ENCODE data around the gene SFI1. TPM values are rescaled to one million over a fixed set of nuclear protein-coding genes. Genes with fewer than 3 reads are reported as not detected.

The SFI1 gene
- total and polyA plus RNA-seq, 2 of the 8 experiments (the other 6 are each of a cell fraction or from before 2014, with no cell fraction given), result 10.4 to 30.1 TPM

DNA sequence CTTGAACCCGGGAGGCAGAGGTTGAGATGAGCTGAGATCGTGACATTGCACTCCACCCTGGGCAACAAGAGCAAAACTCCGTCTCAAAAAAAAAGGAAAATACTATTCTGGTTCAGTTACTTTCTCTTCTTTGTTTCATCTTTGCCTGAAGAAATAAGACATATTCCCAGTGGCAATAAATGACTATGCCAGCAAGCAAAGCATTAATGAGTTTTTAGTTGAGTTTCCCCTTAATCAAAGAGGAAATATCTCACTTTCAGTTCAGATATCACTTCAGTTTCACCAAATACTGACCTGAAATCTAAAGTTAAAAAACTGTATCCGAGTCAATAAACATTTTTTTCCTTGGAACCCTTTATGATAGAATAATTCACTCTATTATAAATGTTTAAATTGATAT lies 155.3 kb downstream of the SFI1 start:
- peaks cover 0 to 68% of the 10 kb centered on the region in 2 experiments; a peak in 3 of 4 replicates for H3K79me2 ChIP-seq (ENCODE audit: control insufficient read depth in 1 of 2, insufficient read depth in 2 of 2, low read length in 2 of 2)
- no peak overlapping the region for H3K4me3 ChIP-seq (ENCODE audit: extremely low read depth in 1 of 4, insufficient read depth in 2 of 4, low read depth in 3 of 4, low read length in 4 of 4)
- no peak overlapping the region for H2BK15ac ChIP-seq (ENCODE audit: low read length)
- H3K23ac ChIP-seq (ENCODE audit: insufficient read length), result no peak overlapping the region
- no peak for TF ChIP-seq YY1 (IDR thresholded peaks at IDR 0.05; ENCODE audit: low read depth, low read length)
- TF ChIP-seq KDM4A (IDR thresholded peaks at IDR 0.05; ENCODE audit: low read depth, low read length, severe bottlenecking), result no peak
- no peak for TF ChIP-seq SIRT6 (IDR thresholded peaks at IDR 0.05; ENCODE audit: low read length)
- no peak for TF ChIP-seq MAFK (IDR thresholded peaks at IDR 0.05; ENCODE audit: low read depth, low read length)
- no peak for TF ChIP-seq POLR2AphosphoS5 (IDR thresholded peaks at IDR 0.05; ENCODE audit: low read depth, low read length)
- no peak for TF ChIP-seq CREB1 (IDR thresholded peaks at IDR 0.05)
- WGBS, 2 experiments (ENCODE audit: extremely low coverage in 1 of 2, insufficient coverage in 1 of 2, insufficient read length in 1 of 2, insufficient replicate concordance in 2 of 2, low coverage in 1 of 2, low lambda C conversion rate in 2 of 2, missing lambda C conversion rate in 1 of 2), result 88% methylated on average over 4 of the region's 4 CpGs; no CpG with 5 or more reads in 1 of the 2 experiments
- H3K4ac ChIP-seq (replicated peaks; ENCODE audit: insufficient read length, low read depth, low read length), result no peak overlapping the region
- FAIRE-seq (no peak), DNase-seq (ENCODE audit: low read depth in 1 of 2, low spot score in 2 of 2) (no peak)
- H2AFZ ChIP-seq (ENCODE audit: low read length), result no peak overlapping the region
- no peak overlapping the region for H3K9ac ChIP-seq (replicated peaks in 1 of 4; ENCODE audit: extremely low read depth in 1 of 4, low read depth in 3 of 4, low read length in 3 of 4)
- H3K56ac ChIP-seq (replicated peaks; ENCODE audit: insufficient read length, low read depth, low read length), result no peak overlapping the region
- no peak overlapping the region for H3K4me2 ChIP-seq (ENCODE audit: insufficient read depth in 1 of 2, low read depth in 2 of 2, low read length in 2 of 2)
- no peak overlapping the region for H2BK20ac ChIP-seq (ENCODE audit: low read length)
- H4K5ac ChIP-seq (ENCODE audit: insufficient read length, low read depth, low read length), result no peak overlapping the region
- peaks cover under 1 to 18% (median 3%) of the 10 kb centered on the region in 4 experiments; a peak in 5 of 8 replicates for H3K36me3 ChIP-seq (ENCODE audit: control insufficient read depth in 2 of 4, insufficient read depth in 4 of 4, low read length in 3 of 4)
- H4K20me1 ChIP-seq (replicated peaks in 1 of 2; ENCODE audit: control insufficient read depth in 1 of 2, insufficient read depth in 2 of 2, low read length in 2 of 2), result peaks cover 0 to 9% of the 10 kb centered on the region in 2 experiments
- H4K91ac ChIP-seq (replicated peaks; ENCODE audit: insufficient read length, low read length), result no peak overlapping the region
- H3K18ac ChIP-seq (ENCODE audit: extremely low read depth, low read length), result no peak overlapping the region
- no peak overlapping the region for H4K8ac ChIP-seq (ENCODE audit: extremely low read depth, insufficient read depth, low read length)
- ChIA-PET CTCF (ENCODE audit: partially characterized antibody) (no interaction called here), POLR2A (ENCODE audit: partially characterized antibody) (no interaction called here)
- H3K79me1 ChIP-seq (ENCODE audit: low read depth, low read length), result peaks cover 8% of the 10 kb centered on the region
- H3K14ac ChIP-seq (ENCODE audit: insufficient read length), result no peak overlapping the region
- no peak overlapping the region for H2AK5ac ChIP-seq (ENCODE audit: low read depth, low read length)
- H3K27me3 ChIP-seq (replicated peaks in 1 of 4; ENCODE audit: control insufficient read depth in 3 of 4, extremely low read depth in 1 of 4, insufficient read depth in 3 of 4, low read length in 3 of 4), result no peaks in the 10 kb centered on the region
- H2BK5ac ChIP-seq (ENCODE audit: low read depth, low read length), result no peak overlapping the region
- H3K23me2 ChIP-seq (ENCODE audit: low read depth, low read length), result no peaks in the 10 kb centered on the region
- no peaks in the 10 kb centered on the region for H3K9me3 ChIP-seq (ENCODE audit: insufficient read depth in 2 of 2, low read depth in 1 of 2, low read length in 1 of 2)
- no peak overlapping the region for H2BK12ac ChIP-seq (ENCODE audit: low read depth, low read length)
- H3K27ac ChIP-seq (ENCODE audit: low read depth, low read length), result no peak overlapping the region
- H2BK120ac ChIP-seq (replicated peaks; ENCODE audit: low read depth, low read length), result no peak overlapping the region
- peaks cover 0 to 8% (median 4%) of the 10 kb centered on the region in 4 experiments; a peak in 4 of 7 replicates for H3K4me1 ChIP-seq (replicated peaks in 1 of 4; ENCODE audit: control insufficient read depth in 3 of 4, insufficient read depth in 4 of 4, low read length in 3 of 4)
